NCI-H2081 (cell line): Measurements from ENCODE around the gene DLAT.
"Not testable (repeated sequence)": the region's sequence is repeated elsewhere in the genome, so short reads cannot be mapped to it uniquely, and the experiment has no call there.

Experiments
- DNase-seq, 2 experiments: peaks; one replicate each; lab custom pipeline; 2025; lab: John Stamatoyannopoulos, UW

The DLAT gene

DNA sequence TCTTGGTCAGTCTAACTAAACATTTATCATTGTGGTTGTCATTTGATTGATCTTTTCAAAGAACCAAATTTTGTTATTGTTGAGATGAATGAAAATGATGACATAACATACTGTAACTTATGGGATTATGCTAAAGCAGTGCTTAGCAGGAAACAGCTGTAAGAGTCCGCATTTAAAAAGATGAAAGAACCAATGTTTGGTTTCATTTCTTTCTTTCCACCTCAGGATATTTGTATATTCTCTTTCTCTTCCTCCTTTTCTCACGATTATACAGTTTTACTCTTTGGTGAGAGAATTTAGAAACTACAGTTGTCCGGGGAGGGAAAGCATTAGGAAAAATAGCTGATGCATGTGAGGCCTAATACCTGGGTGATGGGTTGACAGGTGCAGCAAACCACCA lies 25.5 kb downstream of the DLAT start:
- DNase-seq, result no peak

GRCh38 chr11:112051768-112052167 lies 26.6 kb downstream of the DLAT start:
- DNase-seq, result no peak

DNA sequence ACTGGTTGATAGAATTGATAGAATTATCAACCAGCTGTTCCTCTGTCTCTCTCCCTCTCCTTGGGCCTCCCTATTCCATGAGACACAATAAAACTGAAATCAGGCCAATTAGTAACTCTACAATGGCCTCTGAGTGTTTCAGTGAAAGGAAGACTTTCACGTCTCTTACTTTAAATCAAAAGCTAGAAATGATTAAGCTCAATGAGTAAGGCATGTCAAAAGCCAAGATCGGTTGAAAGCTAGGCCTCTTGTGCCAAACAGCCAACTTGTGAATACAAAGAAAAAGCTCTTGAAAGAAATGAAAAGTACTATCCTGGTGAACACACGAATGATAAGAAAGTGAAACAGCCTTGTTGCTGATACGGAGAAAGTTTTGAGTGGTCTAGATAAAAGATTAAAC lies 32.0 kb downstream of the DLAT start:
- DNase-seq, result no peak

GRCh38 chr11:112058103-112058502 lies 32.9 kb downstream of the DLAT start:
- DNase-seq, result no peak

DNA sequence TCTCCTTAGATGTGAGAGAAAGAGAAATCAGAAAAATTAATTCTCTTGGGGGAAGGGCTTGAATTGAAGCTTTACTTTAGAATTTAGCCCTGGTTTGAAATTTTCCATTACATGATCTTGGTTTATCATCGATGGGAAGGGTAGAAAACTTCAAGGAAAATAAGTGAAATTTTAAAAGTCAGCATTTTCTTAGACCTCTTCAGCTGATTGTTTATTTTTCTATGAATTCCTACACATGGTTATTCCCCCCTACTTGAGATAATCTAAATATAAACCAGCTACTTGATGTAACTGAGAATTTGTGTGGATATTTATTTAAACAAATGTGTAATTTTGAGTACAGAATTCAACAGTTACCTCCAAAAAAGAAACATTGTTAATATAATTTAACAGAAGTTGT lies 37.7 kb downstream of the DLAT start:
- DNase-seq, result no peak

GRCh38 chr11:112073941-112074811 lies 49.0 kb downstream of the DLAT start, which contains the start of the genes NKAPD1 and PIH1D2:
Gene NKAPD1 (plus strand): TSS chr11:112074299. CDS start chr11:112075575, 1,276 bp downstream.
Gene PIH1D2 (minus strand): TSS chr11:112074017. CDS start chr11:112073174, 843 bp downstream.
- peak; percentile 87 to 93 for DNase-seq

GRCh38 chr11:112082729-112083128 lies 57.5 kb downstream of the DLAT start:
- no peak for DNase-seq

GRCh38 chr11:112085822-112086421 lies 60.7 kb downstream of the DLAT start:
- peak; percentile 9 to 45 for DNase-seq

DNA sequence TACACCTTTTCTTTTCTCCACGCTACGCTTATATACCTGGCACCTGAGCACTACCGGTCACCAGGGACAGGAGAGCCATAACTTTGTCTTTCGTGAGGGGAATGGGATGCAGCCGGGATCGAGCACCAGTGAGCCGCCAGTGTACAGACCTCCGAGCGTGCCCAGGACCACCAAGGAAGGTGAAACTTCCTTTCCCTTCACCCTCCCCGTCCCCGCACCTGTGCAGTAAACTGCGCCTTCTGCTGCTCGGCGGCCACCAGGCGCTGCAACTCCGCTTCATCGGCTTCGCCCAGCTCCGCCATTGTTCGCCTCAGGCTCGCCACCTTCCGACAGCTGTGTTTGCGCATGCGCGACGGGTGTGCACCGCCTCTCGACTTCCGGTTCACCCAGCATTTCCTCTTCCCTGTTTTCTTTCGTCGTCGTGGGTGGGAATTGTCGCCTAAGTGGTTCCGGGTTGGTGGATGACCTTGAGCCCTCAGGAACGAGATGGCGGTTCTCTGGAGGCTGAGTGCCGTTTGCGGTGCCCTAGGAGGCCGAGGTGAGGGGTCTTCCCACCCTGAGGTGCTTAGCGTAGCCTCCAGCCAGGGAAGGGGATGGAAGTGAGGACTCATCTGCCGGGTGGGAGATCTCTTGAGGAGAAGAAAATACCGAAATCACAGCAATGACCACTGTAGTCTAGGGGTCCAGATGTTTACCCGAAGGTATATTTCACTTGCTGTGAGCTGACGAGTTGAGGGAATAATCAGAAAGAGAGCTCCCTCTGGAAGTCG lies 61.4 kb downstream of the DLAT start, which contains the start of the genes SDHD and TIMM8B:
SDHD (plus strand) TSS at position 452 of the 770 bp plus-strand sequence; CDS start at position 487, 35 bp downstream.
TIMM8B (minus strand) TSS at position 335 of the 770 bp plus-strand sequence; CDS start at position 302, 33 bp downstream.
- DNase-seq, result peak; percentile 98 to 99

DNA sequence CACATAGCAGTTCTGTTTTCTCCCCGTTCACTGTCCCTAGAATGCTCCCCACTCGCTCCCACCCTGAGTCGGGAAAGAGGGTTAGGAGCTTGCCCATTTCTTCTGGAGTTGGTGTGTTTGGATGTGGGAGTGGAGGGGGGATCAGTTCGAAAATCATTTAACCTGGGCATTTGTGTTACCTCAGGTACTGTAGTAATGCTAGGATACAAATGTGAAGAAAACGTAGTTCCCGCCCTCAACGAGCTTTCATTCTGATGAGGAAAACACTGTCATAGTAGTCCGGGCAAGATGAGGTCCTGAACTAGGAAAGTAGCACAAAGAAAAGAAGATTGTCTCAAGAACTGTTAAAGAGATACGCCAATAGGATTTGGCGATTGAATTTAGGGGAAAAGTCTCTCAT lies 62.0 kb downstream of the DLAT start:
- no peak for DNase-seq

- DNase-seq, result not testable (repeated sequence)
Observed at GRCh38 chr11:112095302-112095701, 70.1 kb downstream of the DLAT start.

- DNase-seq, result no peak
Observed at GRCh38 chr11:112096194-112096593, 71.0 kb downstream of the DLAT start.

DNA sequence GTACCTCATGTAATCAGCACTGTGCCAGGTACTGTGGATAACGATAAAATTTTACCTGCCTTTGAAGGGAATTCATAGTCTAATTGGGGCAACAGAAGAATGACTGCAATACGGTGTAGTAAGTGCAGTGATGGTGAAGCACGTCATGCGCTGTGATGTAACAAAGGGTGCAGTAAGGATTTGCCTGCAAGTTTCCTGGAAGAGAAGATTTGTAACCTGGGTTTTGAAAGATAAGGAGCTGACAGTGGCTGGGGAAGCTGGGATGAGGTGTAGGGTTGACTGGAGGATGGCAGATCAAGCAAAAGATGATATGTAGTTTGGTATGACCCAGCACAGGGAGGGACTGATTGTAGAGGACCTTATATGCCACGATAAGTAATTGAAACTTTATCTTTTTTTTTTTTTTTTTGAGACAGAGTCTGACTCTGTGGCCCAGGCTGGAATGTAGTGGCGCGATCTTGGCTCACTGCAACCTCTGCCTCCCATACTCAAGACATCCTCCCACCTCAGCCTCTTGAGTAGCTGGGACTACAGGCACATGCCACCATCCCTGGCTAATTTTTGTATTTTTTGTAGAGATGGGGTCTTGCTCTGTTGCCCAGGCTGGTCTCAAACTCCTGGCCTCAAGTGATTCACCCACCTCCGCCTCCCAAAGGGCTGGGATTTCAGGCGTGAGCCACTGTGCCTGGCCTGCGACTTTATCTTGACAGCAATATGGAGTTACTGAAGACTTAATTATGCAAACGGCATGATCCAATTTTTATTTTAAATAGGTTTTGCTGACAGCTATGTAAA lies 72.7 kb downstream of the DLAT start:
- DNase-seq, result no peak

GRCh38 chr11:112100462-112100861 lies 75.3 kb downstream of the DLAT start:
- DNase-seq, result no peak

GRCh38 chr11:112103446-112103845 lies 78.2 kb downstream of the DLAT start:
- DNase-seq, result no peak

- no peak for DNase-seq
Observed at GRCh38 chr11:112106070-112106469, 80.9 kb downstream of the DLAT start.
